HT-29 (cell line): ENCODE measurements around the gene DNAJB1. TPM values are rescaled to one million over a fixed set of nuclear protein-coding genes. Genes with fewer than 3 reads are reported as not detected.
"Not testable (repeated sequence)": the region's sequence is repeated elsewhere in the genome, so short reads cannot be mapped to it uniquely, and the experiment has no call there.

ENCODE experiments used
- DNase-seq: peaks from one replicate; pipeline ENCODE4 v3.0.0-alpha.2; 2015; ENCODE audit warnings: low spot score
- total RNA-seq: library from RNA; depleted of rRNA; stranded (reverse); fragments of >200 nt; shearing (Covaris generic); gene quantifications from 2 replicates; pipeline ENCODE4 v1.2.3, GENCODE V29; 2014; rRNA removed

Gene DNAJB1
- 77.7 and 79.9 TPM in 2 replicates for total RNA-seq

DNA sequence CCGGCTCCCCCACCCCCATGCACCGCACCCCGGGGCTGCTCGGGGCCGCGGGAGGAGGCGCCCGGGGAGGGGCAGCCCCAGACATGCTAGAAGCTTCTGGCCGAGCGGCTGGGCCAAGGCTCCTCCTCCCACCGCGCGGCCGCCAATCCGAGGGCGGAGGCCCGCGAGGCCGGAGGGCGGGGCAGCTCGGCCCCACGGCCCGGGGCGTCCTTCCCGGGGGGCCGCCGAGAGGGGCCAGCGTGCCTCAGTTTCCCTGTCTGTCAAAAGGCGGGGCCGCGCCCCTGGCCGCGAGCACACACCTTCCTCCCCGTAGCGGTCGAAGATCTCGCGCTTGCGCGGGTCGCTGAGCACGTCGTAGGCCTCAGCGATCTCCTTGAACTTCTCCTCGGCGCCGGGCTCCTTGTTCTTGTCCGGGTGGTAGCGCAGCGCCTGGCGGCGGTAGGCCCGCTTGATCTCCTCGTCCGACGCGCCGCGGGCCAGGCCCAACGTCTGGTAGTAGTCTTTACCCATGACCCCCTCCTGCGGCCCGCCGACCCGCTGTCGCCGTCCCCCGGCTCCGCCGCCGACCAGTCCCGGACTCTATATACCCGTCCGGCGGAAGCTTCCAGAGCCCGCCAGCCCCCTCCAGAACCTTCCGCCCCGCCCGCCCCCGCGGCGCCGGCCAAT, at the start of gene DNAJB1:
DNAJB1 (minus strand) TSS at position 558 of the 666 bp plus-strand sequence; CDS start at position 510, 48 bp downstream.
- peak; percentile 61 for DNase-seq

DNA sequence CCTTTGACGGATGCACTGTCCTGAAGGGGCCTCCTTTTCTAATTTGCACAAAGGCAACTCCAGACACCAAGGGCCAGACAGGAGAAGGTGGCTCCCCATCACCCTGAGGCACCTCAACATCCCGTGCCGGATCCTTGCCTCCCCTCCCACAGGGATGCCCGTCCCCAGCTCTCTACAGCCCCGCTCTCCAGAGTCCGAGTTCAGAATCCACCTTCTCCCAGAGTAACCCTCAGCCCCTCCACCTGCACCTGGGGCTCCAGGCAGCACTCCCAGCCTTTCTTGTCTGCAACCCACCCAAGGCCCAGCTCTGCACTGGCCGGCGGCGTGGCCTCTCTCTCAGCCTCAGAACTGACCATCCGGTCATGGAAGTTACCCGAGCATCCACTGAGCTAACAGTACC, 48.9 kb upstream of the DNAJB1 start:
- DNase-seq = no peak

DNA sequence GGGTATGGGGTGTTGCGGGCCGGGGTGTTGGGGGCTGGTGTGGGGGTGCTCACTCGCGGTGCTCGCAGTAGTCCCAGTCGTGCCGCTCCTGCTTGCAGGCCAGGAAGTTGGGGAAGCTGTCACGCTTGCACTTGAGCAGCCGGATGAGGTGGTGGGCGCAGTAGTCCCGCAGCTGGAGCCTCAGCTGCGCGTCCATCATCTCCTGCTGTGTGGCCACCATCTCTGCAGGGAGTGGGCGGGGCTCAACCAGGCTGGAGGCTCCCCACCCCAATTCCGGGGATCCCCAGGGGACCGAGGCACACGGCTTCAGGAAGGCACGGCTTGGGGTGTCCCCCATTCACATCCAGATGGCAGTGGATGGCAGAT, 48.5 kb upstream of the DNAJB1 start:
- no peak for DNase-seq

DNA sequence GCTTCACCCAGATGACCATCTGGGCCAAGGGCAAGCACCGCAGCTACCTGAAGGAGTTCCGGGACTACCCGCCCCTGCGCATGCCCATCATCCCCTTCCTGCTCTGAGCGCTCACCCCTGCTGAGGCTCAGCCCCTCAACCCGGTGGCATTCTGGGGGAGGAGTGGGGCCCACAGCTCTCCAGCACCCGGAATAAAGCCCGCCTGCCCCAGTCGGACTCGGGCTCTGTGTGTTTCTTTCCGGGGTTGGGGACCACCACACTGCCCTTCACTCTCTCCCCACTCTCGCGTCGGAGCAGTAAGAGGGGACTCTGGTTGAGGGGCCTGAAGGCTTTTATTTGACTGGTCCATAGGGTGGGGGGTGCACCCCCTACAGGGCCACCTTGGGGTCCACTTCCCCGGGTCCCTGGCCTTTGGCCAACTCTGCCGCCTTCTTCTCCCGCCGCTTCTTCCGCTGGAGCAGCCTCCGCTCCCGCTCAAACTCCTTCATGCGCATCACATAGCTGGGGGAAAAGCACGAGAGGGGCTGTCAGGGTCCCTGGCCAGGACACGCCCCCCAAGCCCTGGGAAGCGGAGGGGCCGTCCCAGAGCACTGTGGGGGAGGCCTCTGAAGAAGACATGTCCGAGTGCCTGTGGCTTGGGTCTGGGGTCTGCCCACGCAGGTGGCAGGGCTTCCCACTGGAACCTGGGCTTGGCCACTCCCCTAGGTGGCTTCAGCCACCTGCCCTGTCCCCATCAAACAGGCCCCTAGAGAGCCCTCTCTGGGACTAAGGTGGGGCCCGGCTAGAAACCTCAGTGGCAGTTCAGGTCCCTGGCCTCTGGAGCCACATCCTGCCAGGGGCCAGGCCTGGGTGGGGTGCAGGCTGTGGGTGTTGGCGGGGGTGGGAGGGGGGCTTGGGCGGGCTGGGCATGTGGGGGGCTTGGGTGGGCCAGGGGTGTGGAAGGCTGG, 47.8 kb upstream of the DNAJB1 start:
- DNase-seq = no peak

DNA sequence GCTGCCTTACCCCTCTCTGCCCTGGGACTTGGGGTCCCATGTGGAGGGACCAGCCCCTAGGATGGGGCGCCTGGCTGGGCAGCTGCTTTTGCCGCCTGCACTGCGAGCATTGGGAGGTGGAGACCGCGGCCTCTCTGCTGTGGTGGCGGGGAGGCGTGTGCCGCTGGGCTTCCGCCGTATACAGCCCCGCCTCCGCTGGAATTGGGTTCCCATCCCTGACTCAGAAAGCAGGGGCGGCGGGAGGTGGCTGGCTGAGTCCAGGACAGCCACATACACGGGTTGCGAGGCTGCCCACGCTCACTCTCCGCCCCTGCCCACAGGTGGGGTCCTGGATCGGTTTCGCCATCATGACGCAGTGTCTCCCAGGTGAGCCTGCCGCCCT, 47.1 kb upstream of the DNAJB1 start:
- DNase-seq = no peak

DNA sequence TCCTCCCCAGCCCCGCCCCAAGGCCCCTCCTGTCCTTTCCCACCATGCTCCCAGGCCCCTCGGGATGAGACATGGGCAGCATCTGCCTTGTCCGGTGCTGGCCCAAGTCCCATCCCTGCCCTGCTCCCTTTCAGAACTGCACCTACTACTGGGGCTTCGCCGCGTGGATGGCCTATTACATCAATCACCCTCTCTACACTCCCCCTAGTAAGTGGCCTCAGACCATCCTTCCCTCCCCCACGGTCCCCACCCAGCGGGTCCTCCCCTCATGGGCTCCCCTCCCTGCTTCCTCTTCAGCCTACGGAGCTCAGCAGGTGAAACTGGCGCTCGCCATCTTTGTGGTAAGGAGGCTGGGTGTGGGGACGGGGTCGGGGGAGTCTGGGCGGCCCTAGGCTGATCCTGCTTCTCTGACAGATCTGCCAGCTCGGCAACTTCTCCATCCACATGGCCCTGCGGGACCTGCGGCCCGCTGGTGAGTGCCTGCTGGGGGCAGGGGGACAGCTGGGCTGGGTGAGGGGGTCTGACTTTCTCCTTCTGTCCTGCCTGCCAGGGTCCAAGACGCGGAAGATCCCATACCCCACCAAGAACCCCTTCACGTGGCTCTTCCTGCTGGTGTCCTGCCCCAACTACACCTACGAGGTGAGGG, 46.6 kb upstream of the DNAJB1 start:
- not testable (repeated sequence) for DNase-seq

DNA sequence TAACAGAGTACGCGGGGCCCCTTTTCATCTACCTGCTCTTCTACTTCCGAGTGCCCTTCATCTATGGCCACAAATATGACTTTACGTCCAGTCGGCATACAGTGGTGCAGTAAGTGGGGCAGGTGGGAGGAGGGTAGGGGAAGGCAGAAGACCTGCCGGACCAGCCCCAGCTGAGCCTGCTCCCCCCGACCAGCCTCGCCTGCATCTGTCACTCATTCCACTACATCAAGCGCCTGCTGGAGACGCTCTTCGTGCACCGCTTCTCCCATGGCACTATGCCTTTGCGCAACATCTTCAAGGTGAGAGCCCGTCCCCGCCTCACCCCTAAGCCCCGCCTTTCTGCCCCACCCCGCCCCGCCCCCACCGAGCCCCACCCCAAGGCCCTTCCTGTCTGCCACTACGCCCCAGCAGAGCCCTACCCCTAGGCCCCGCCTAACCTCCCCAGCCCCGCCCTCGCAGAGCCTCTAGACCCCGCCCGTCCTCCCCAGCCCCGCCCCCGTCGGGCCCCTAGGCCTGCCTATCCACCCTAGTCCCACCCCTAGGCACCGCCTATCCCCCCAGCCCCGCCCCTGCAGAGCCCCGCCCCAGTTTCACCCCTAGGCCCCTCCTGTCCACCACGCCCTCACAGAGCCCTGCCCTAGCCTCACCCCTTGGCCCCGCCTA, 45.9 kb upstream of the DNAJB1 start:
- no peak for DNase-seq

DNA sequence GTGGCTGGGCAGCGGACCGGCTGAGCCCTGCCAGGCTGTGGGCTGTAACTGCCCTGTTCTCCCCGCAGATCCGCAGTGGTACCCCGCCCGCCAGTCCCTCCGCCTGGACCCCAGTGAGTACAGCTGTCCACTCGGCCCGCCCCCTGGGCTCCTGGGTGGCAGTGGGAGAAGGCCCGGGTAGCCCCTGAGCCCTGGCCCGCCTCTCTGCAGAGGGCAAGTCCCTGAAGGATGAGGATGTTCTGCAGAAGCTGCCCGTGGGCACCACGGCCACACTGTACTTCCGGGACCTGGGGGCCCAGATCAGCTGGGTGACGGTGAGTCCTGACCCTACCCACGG, 45.4 kb upstream of the DNAJB1 start:
- DNase-seq = no peak

DNA sequence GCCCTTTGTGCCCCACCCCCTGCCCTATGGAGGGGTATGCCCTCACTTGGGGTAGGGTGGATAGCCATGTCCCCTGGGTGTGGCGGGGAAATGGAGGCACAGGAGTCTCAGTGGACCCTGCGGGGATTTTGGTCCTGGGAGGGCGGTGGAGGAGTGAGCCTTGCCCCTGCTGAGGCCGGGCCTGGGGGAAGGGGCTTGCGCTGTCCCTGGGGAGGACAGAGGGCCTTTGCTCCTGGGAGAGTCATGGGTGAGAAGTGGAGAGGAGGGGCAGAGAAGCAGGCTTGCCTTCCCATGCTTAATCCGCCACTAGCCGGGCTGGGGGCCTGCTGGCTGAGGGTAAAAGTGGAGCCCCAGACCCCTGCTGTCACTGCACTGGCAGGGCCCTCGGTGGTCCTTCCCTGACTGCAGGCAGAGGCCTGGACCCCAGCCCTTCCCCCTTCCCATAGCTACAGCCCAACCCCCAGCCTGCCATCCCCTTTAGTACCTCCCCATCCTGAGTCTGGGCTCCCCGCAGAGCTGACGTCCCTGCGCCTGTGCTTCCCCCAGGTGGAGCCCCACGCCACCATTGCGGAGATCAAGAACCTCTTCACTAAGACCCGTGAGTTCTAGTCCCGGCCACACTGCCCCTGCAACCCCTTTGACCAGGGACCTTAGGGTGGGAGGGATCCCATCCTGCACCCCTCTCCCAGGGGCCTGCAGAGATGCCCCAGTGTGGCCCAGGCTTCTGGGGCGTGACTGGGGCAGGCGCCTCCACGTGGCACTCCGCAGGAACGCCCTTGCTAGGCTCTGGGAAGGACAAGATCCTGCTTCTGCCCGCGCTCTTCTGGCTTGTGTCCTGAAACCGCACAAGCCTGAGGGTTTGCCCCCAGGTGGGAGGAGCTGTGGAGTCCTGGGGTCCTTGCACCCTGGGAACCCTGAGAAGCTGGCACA, 44.7 kb upstream of the DNAJB1 start:
- no peak for DNase-seq

DNA sequence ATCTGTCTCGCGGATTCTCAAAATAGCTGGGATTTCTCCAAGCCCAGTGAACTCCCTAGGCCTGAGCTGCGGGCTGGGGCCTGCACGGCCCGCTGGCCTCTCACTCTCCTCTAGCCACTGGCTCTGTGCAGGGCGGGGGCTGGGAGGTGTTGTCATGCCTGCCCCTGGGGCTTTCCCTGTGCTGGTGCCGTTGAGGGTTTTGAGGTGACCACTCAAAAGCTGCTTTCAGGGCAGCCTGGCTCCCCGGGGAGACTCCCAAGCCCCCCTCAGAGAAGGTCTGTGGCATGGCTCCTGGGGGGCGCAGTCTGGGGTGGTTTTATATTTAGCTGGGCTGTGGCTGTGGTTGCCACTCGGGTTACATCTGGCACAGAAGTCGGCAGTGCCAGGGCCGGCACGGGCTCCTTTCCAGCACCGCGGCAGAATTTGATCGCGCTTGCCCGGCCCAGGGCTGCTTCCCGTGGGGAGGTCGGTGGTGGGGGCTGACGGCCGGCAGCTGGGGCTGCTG, 43.7 kb upstream of the DNAJB1 start:
- no peak for DNase-seq

DNA sequence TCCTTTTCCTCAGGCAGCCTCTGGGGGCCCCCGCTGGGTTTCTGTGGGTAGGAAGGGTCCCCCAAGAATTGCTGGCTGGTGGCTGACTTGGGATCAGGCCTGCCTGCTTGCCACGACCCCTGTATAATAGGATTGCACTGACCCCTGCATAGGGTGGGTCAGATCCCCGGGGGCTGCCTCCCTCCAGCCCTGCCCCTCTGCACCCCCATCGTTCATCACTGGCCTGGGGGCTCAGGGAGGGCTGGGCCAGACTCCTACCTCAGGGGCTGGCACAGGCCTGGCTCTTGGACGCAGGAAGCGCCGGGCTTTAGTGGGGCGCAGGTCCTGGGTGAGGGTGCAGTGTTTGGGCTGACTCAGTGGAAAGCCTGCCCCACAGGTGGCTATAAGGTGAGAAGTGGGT, 43.1 kb upstream of the DNAJB1 start:
- no peak for DNase-seq

DNA sequence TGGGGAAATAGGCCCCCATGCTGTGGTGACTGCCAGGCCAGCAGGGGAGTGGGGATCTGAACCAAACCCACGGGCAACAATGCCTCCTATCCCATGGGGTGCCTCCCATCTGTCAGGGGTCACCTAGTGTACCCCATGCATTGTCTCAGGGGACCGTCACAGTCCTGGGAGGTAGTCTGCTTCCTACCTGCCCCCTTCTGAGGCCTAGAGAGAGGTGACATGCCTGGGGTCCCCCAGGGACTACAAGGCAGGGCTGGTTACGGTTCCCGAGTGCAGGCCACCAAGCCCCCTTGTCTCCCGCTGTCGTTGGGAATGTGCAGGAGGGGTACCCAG, 42.5 kb upstream of the DNAJB1 start:
- no peak for DNase-seq

DNA sequence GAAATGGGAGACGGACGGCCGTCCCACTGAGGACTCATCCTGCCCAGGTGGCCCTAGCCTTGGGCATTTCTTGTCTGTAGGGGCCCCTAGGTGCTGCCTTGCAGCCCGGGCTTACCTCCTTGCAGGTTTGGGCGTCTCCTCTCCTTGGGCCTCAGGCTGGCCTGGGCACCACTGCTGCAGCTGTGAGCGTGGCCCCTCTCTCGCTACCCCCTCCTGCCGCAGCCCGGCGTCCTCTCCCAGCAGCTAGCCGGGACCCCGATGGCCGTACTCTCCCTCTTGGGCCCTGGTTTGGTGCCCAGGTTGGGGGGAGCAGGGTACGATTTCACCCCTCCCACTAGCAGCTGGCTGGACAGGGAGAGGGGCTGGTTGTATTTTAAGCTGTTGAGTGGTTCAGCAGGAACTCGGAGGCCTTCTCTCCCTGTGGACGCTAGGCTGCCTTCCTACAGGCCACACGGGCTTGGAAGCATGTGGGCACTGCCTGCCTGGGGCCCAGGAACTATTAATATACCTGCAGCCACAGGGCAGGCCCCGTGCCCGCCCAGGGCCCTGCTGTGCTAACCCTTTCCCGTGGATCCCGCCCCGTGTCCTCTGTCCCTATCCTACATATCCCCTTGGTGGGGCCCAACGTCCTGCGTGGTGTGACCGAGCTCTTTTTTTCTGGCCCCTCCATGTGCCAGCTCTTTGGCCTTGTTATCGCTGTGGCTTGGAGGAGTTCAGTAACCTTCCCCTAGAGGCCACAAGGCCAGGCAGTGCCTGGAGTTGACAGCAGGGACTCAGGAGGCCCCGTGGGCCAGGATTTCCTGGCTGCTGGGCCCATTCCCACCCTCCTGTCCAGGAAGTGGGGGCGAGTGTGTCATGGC, 41.9 kb upstream of the DNAJB1 start:
- no peak for DNase-seq

DNA sequence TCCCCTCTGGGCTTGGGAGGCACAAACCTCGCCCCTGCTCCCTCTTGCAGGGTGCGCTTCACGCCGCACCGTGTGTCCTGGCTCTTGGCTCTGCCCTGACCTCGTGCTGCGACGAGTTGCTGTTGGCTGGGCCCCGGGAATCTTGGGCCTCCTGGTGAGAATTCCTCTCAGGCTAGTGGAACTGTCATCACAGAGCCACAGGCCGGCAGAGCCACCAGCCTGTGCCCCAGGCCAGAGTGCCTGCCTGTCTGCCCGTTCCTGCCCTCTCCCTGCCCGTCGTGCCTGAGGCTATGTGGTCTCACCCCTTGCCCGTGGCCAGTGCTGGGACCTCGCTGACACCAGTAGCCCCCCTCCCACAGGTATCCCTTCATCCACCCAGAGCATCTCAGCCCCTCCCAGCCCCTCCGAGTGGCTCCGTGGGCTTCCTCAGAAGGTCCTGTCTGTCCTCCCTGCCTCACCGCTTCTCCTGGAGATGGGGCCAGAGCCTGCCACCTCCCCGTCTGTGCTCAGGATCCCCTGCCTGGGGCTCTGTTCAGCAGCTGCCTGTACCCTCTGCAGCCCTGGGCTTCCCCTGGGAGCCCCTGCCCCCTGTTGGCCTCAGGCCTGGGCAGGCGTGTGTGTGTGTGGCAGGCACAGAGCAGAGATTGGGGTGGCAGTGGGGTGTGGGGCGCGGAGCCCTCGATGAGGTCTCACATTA, 40.3 kb upstream of the DNAJB1 start:
- DNase-seq = no peak

DNA sequence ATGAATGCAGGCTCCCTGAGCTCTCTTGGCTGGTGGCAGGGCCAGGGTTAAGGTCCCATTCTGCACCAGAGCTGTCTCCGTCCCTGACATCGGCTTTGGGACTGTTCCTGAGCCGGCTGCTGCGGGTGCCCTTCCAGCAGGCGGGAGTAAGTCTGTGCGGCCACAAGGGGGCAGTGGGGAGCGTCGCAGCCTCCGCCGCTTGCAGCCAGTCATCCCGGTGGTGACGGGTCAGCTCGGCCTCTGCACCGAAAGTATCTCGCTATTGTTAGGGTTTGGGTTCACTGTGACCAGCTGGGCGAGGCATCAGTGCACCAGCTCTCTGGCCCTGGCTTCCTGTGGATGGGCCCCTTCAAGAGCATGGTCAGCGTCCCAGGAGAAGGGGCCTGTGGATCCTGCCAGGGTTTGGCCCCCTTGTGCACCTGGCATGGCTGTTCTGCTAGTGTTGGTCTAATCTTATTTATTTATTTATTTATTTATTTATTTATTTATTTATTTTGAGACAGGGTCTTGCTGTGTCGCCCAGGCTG, 38.5 kb upstream of the DNAJB1 start:
- DNase-seq = peak; percentile 74

DNA sequence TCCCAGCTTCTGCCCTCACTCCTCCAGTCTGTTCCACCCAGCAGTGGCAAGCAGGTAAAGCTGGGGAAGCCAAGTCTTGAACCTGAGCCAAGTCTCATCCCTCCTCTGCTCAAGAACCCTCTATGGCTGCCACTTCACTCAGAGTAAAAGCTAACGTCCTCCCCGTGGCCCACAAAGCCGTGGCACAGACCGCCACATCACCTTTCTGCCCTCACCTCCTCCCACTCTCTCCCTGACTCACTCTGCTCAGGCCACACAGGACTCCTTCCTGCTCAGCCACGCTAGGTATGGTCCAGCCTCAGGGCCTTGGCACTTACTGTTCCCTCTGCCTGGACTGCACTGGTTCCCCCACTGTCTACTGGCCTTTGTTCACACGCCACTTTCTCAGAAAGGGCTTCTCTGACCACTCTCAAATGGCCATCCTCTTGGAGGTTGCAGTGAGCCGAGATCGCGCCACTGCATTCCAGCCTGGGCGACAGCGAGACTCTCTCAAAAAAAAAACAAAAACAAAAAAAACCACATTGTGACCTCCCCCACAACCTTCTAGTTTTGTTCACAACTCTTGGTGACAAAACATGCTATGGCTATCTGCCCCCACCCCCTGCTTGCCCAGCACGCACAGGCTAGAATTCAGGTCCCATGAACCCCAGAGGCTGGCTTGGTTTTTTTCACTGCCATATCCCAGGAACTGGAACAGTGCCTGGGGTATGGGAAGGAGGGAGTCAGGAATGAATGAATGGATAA, 37.9 kb upstream of the DNAJB1 start:
- DNase-seq = no peak

DNA sequence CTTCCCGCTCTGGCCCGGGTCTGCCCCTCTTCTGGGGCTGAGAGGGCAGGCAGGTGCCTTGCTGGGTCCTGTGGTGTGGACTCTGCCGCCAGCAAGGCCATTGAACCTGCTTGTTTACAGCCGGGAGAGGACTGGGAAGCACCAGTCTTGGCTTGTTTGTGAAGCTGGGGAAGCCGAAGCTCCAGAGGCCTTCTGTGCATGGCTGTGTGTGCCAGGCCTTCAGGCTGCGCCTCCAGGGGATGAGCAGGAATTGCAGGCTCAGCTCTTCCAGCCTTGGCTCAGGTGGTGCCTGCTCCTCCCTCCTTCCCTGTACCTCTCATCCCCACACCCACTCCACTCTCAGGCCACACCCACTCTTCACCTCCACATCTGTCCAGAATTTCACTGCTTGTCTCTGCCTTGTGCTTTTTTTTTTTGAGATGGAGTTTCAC, 36.2 kb upstream of the DNAJB1 start:
- peak; percentile 23 for DNase-seq

DNA sequence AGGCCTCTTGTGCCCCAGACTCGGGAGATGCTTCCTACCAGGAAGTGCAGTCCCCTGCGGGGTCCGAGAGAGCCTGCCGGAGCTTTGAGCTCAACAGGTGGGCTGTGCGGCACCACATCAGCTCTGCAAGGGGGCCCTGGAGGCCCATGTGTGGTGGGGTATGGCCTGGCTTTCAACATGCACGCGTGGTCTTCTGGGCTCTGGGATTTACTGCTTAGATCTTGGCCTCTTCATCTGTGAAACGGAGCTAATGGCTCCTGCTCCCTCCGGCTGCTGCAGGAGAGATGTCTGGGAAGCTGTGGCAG, 35.7 kb upstream of the DNAJB1 start:
- DNase-seq = no peak
